ENCODE results near the gene HELQ. TPM values are rescaled to one million over a fixed set of nuclear protein-coding genes. Genes with fewer than 3 reads are reported as not detected.

The HELQ gene
- total and polyA plus RNA-seq, 9 of the 15 experiments (the other 6 are each of a cell fraction or from before 2014, with no cell fraction given): 3.5 to 15.2 (median 11.9) TPM

GRCh38 chr4:83504996-83505395 is 49.4 kb upstream of the HELQ start:
- H3K79me2 ChIP-seq (ENCODE audit: control insufficient read depth, insufficient read depth, low read length): no peaks in the 10 kb centered on the region
- ChIA-PET CTCF (ENCODE audit: low intra/inter-chr PET ratio) (interaction anchor here (0.6 kb wide), 1 partner anchor 130 kb away, joined by 6 read pairs; no protein-coding TSS in a partner anchor), POLR2A (no interaction called here)
- H3K36me3 ChIP-seq (ENCODE audit: control insufficient read depth, insufficient read depth, low read length): no peaks in the 10 kb centered on the region
- FAIRE-seq (no peak), DNase-seq (ENCODE audit: extremely low read depth in 1 of 4, low spot score in 3 of 4) (no peak), ATAC-seq (no peak)
- H3K27ac ChIP-seq (ENCODE audit: extremely low read depth, low read depth, low read length): no peak overlapping the region
- H3K9ac ChIP-seq (ENCODE audit: insufficient read depth in 1 of 2, low read depth in 2 of 2, low read length in 2 of 2): no peak overlapping the region
- H4K20me1 ChIP-seq (replicated peaks; ENCODE audit: control insufficient read depth, insufficient read depth, low read length): no peaks in the 10 kb centered on the region
- H3K27me3 ChIP-seq (ENCODE audit: control insufficient read depth in 2 of 2, insufficient read depth in 2 of 2, low read length in 2 of 2): no peaks in the 10 kb centered on the region
- H3K4me1 ChIP-seq (replicated peaks in 1 of 2; ENCODE audit: control insufficient read depth in 2 of 2, insufficient read depth in 2 of 2, low read length in 2 of 2): no peaks in the 10 kb centered on the region; a peak in 2 of 5 replicates
- H3K4me2 ChIP-seq (ENCODE audit: insufficient read depth, low read length): no peak overlapping the region
- intact Hi-C loops (cut with micrococcal nuclease) (loop anchor here (5.0 to 10.0 kb wide), 3 partner anchors 143 to 1000 kb away; no protein-coding TSS in a partner anchor), in situ Hi-C loops (cut with MboI) (loop anchor here (25.0 kb wide), 1 partner anchor 1007 kb away; no protein-coding TSS in a partner anchor)
- H3K4me3 ChIP-seq: no peak overlapping the region
- no TSS peak for BruUV-seq (replicated peaks)
- H3K9me1 ChIP-seq (ENCODE audit: control insufficient read depth, insufficient read depth, low read length): no peaks in the 10 kb centered on the region
- peak overlapping the region; percentile 34; the same call in 1 of the 2 replicates for H2AFZ ChIP-seq (ENCODE audit: low read depth, low read length)
- no peaks in the 10 kb centered on the region for H3K9me3 ChIP-seq (replicated peaks; ENCODE audit: control insufficient read depth, insufficient read depth, low read depth, low read length)
- TF ChIP-seq RREB1 (CRISPR knock-in tag; IDR thresholded peaks at IDR 0.05): no peak
- TF ChIP-seq NFE2 (IDR thresholded peaks at IDR 0.05; ENCODE audit: low read depth): no peak
- TF ChIP-seq TGIF2 (CRISPR knock-in tag; IDR thresholded peaks at IDR 0.05): no peak
- TF ChIP-seq STAT5B (CRISPR knock-in tag; IDR thresholded peaks at IDR 0.05): no peak
- 0 out of 2 replicates have a peak, but pooled peaks have one; percentile 20 for TF ChIP-seq SPI1 (IDR thresholded peaks at IDR 0.05; ENCODE audit: borderline replicate concordance, low read depth, low read length)
- peak; percentile 16; the same call in 1 of the 2 replicates for TF ChIP-seq CXXC5 (CRISPR knock-in tag; IDR thresholded peaks at IDR 0.05)
- WGBS (ENCODE audit: insufficient coverage, low coverage, missing lambda C conversion rate): 86% methylated on average over 10 of the region's 10 CpGs

Measured in K562 (cell line).